ENCODE measurements around the gene YWHAQ. TPM values are rescaled to one million over a fixed set of nuclear protein-coding genes. Genes with fewer than 3 reads are reported as not detected.

YWHAQ gene
- total and polyA plus RNA-seq, 2 donors (not counting 1 experiment from before 2014, with no cell fraction given), result 68.7 to 126 TPM

- Histone ChIP-seq H2AFZ (ENCODE audit: insufficient read depth, low read depth, low read length, poor library complexity, severe bottlenecking) (no peak overlapping the region), H3K9me3 (ENCODE audit: control extremely low read depth in 1 of 3, control insufficient read depth in 2 of 3, insufficient read depth in 1 of 3, low read length in 2 of 3) (no peaks in the 10 kb centered on the region)
- CTCF ChIA-PET, result interaction anchor here (0.6 kb wide), 1 partner anchor 245 kb away, joined by 5 read pairs; no protein-coding TSS in a partner anchor
These were observed 26.3 kb upstream of the YWHAQ start for GRCh38 chr2:9657083-9657482.

GRCh38 chr2:9656270-9656766, 25.5 kb upstream of the YWHAQ start:
- Histone ChIP-seq H3K9me3 (ENCODE audit: control extremely low read depth in 1 of 3, control insufficient read depth in 2 of 3, insufficient read depth in 1 of 3, low read length in 2 of 3) (no peaks in the 10 kb centered on the region), H3K36me3 (replicated peaks in 1 of 2; ENCODE audit: control extremely low read depth in 1 of 2, control insufficient read depth in 1 of 2, extremely low read depth in 1 of 2, insufficient read depth in 2 of 2, low read length in 1 of 2) (no peaks in the 10 kb centered on the region), H3K4me1 (ENCODE audit: control insufficient read depth in 2 of 2, insufficient read depth in 2 of 2, low read length in 2 of 2) (peaks cover 0 to 3% of the 10 kb centered on the region in 2 donors), H3K27ac (ENCODE audit: low read length in 2 of 2) (no peak overlapping the region), H3K27me3 (replicated peaks in 1 of 4; ENCODE audit: control extremely low read depth in 1 of 4, control insufficient read depth in 3 of 4, insufficient read depth in 4 of 4, low read length in 3 of 4) (no peaks in the 10 kb centered on the region), H3K9ac (ENCODE audit: low read length) (no peak overlapping the region), H2AFZ (ENCODE audit: insufficient read depth, low read depth, low read length, poor library complexity, severe bottlenecking) (no peak overlapping the region), H3K4me3 (ENCODE audit: control extremely low read depth in 1 of 5, extremely low read depth in 1 of 5, insufficient read depth in 1 of 5, low read depth in 2 of 5, low read length in 4 of 5) (no peak overlapping the region), H3K79me2 (ENCODE audit: control insufficient read depth, insufficient read depth, low read length) (no peaks in the 10 kb centered on the region), H4K20me1 (ENCODE audit: control insufficient read depth, insufficient read depth, low read length, poor library complexity, severe bottlenecking) (no peaks in the 10 kb centered on the region), H3K4me2 (replicated peaks; ENCODE audit: low read depth, low read length, poor library complexity, severe bottlenecking) (no peak overlapping the region)
- Mint-ChIP-seq H3K27ac (no peak overlapping the region), H3K4me3 (no peak overlapping the region), H3K4me1 (peaks cover 9% of the 10 kb centered on the region), H3K27me3 (no peaks in the 10 kb centered on the region), H3K9me3 (ENCODE audit: insufficient read depth) (no peaks in the 10 kb centered on the region)
- 74% methylated on average over 11 of the region's 11 CpGs for WGBS (ENCODE audit: insufficient coverage)
- DNase-seq, result no peak
- no peak for ATAC-seq (ENCODE audit: low read depth)
- CTCF ChIA-PET, result interaction anchor here (0.6 kb wide), 1 partner anchor 469 kb away, joined by 7 read pairs; no protein-coding TSS in a partner anchor
- TF ChIP-seq EZH2 (IDR thresholded peaks at IDR 0.05; ENCODE audit: borderline replicate concordance, insufficient read depth, low read depth, low read length, poor library complexity, severe bottlenecking), result no peak
- TF ChIP-seq, protein P1, sequence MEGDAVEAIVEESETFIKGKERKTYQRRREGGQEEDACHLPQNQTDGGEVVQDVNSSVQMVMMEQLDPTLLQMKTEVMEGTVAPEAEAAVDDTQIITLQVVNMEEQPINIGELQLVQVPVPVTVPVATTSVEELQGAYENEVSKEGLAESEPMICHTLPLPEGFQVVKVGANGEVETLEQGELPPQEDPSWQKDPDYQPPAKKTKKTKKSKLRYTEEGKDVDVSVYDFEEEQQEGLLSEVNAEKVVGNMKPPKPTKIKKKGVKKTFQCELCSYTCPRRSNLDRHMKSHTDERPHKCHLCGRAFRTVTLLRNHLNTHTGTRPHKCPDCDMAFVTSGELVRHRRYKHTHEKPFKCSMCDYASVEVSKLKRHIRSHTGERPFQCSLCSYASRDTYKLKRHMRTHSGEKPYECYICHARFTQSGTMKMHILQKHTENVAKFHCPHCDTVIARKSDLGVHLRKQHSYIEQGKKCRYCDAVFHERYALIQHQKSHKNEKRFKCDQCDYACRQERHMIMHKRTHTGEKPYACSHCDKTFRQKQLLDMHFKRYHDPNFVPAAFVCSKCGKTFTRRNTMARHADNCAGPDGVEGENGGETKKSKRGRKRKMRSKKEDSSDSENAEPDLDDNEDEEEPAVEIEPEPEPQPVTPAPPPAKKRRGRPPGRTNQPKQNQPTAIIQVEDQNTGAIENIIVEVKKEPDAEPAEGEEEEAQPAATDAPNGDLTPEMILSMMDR (IDR thresholded peaks at IDR 0.05), result no peak
- POLR2A ChIA-PET, result no interaction called here
- intact Hi-C loops (cut with micrococcal nuclease), result no loop called here

More at GRCh38 chr2:9657083-9657482, 26.3 kb upstream of the YWHAQ start:
- H3K4me1 Mint-ChIP-seq, result peaks cover 9% of the 10 kb centered on the region
- Histone ChIP-seq H3K4me3 (ENCODE audit: control extremely low read depth in 1 of 5, extremely low read depth in 1 of 5, insufficient read depth in 1 of 5, low read depth in 2 of 5, low read length in 4 of 5) (no peak overlapping the region), H3K4me1 (ENCODE audit: control insufficient read depth in 2 of 2, insufficient read depth in 2 of 2, low read length in 2 of 2) (peaks cover 0 to 3% of the 10 kb centered on the region in 2 donors), H3K9ac (ENCODE audit: low read length) (no peak overlapping the region), H3K27me3 (replicated peaks in 1 of 4; ENCODE audit: control extremely low read depth in 1 of 4, control insufficient read depth in 3 of 4, insufficient read depth in 4 of 4, low read length in 3 of 4) (no peaks in the 10 kb centered on the region), H3K36me3 (replicated peaks in 1 of 2; ENCODE audit: control extremely low read depth in 1 of 2, control insufficient read depth in 1 of 2, extremely low read depth in 1 of 2, insufficient read depth in 2 of 2, low read length in 1 of 2) (no peaks in the 10 kb centered on the region), H3K4me2 (replicated peaks; ENCODE audit: low read depth, low read length, poor library complexity, severe bottlenecking) (no peak overlapping the region), H4K20me1 (ENCODE audit: control insufficient read depth, insufficient read depth, low read length, poor library complexity, severe bottlenecking) (no peaks in the 10 kb centered on the region), H3K79me2 (ENCODE audit: control insufficient read depth, insufficient read depth, low read length) (no peaks in the 10 kb centered on the region), H3K27ac (ENCODE audit: low read length in 2 of 2) (no peak overlapping the region)
- no peak for TF ChIP-seq EZH2 (IDR thresholded peaks at IDR 0.05; ENCODE audit: borderline replicate concordance, insufficient read depth, low read depth, low read length, poor library complexity, severe bottlenecking)
- TF ChIP-seq, protein P1 (IDR thresholded peaks at IDR 0.05), result no peak
- intact Hi-C loops (cut with micrococcal nuclease), result no loop called here
- 96% methylated on average over 6 of the region's 6 CpGs for WGBS (ENCODE audit: insufficient coverage)
- no peaks in the 10 kb centered on the region for H3K9me3 Mint-ChIP-seq (ENCODE audit: insufficient read depth)
- H3K27ac Mint-ChIP-seq, result no peak overlapping the region
- POLR2A ChIA-PET, result no interaction called here
- ATAC-seq (ENCODE audit: low read depth) (no peak), DNase-seq (no peak)
- no peaks in the 10 kb centered on the region for H3K27me3 Mint-ChIP-seq
- no peak overlapping the region for H3K4me3 Mint-ChIP-seq

Measured in B cell (primary cell).